GM12878 (cell line): ENCODE measurements around the gene PSMA7. TPM values are rescaled to one million over a fixed set of nuclear protein-coding genes. Genes with fewer than 3 reads are reported as not detected.

Experiments used
- ATAC-seq: fragments of 200-7000 bp; cut with Tn5 transposase; 3 replicates; pipeline ENCODE4 v1.9.1; 2020; ENCODE audit warnings: mild to moderate bottlenecking, moderate library complexity
- BruUV-seq: library from RNA; stranded (reverse); fragments of 400-500 nt; replicated peaks from 2 replicates; lab custom pipeline; 2021; lab: Mats Ljungman, UMichigan
- CTCF ChIA-PET: fragments of 300-600 bp; sonication (Branson Sonifier 250); formaldehyde crosslinking; extraction: SDS; loops from one replicate; lab custom pipeline; 2021; ENCODE audit warnings: inconsistent platforms; lab: Yijun Ruan, JAX
- POLR2A ChIA-PET: fragments of 350-600 bp; formaldehyde crosslinking; extraction: SDS; loops from one replicate; lab custom pipeline; 2021; ENCODE audit warnings: inconsistent platforms; lab: Charles Lee
- RAD21 ChIA-PET: fragments of 300-600 bp; sonication (Branson Sonifier 250); formaldehyde crosslinking; loops from one replicate; lab custom pipeline; 2023; ENCODE audit warnings: antibody characterized with exemption; ENCODE audit not compliant: unreplicated experiment; lab: Charles Lee
- SMC1A ChIA-PET: fragments of 300-600 bp; sonication (Branson Sonifier 250); formaldehyde crosslinking; loops from one replicate; lab custom pipeline; 2023; ENCODE audit not compliant: unreplicated experiment, uncharacterized antibody; lab: Charles Lee
- DNase-seq: peaks from one replicate; pipeline ENCODE4 v3.0.0-alpha.2; 2011; ENCODE audit warnings: low read depth, low spot score
- FAIRE-seq: peaks from 3 replicates; lab custom pipeline; 2011; peaks lifted over from hg19 to GRCh38; lab: Jason Lieb, UNC
- H2AFZ ChIP-seq: 2 replicates; pipeline ENCODE4 v1.6.0; 2011; ENCODE audit warnings: low read depth, low read length, control low read depth; ENCODE audit not compliant: control insufficient read depth
- H3K27ac ChIP-seq: 2 replicates; pipeline ENCODE4 v1.5.1; 2011; ENCODE audit warnings: control low read depth; ENCODE audit not compliant: control insufficient read depth, insufficient read depth
- H3K27me3 ChIP-seq, 2 experiments: replicated peaks in 1 of 2; 2 replicates each; pipeline versions ENCODE4 v1.6.0 to v1.6.1; 2011; ENCODE audit warnings: low read length in 1 of 2; ENCODE audit not compliant: control insufficient read depth in 2 of 2, insufficient read depth in 2 of 2
- H3K36me3 ChIP-seq, 2 experiments: 2 replicates each; pipeline ENCODE4 v1.5.1; 2011; ENCODE audit warnings: low read length in 1 of 2; ENCODE audit not compliant: control insufficient read depth in 2 of 2, insufficient read depth in 2 of 2
- H3K4me1 ChIP-seq: 2 replicates; pipeline ENCODE4 v1.6.1; 2011; ENCODE audit warnings: mild to moderate bottlenecking, low read length, moderate library complexity, mixed read lengths; ENCODE audit not compliant: control insufficient read depth, insufficient read depth
- H3K4me2 ChIP-seq: 2 replicates; pipeline ENCODE4 v1.6.0; 2011; ENCODE audit warnings: control low read depth; ENCODE audit not compliant: control insufficient read depth, insufficient read depth
- H3K4me3 ChIP-seq: fragments of 200-600 bp; sonication (generic); 2 replicates; pipeline ENCODE4 v1.5.1; 2016
- H3K79me2 ChIP-seq: 2 replicates; pipeline ENCODE4 v1.6.0; 2011; ENCODE audit warnings: low read length; ENCODE audit not compliant: control insufficient read depth, insufficient read depth
- H3K9ac ChIP-seq: 2 replicates; pipeline ENCODE4 v1.8.0; 2011; ENCODE audit warnings: low read length, control low read depth, mixed read lengths; ENCODE audit not compliant: control insufficient read depth, insufficient read depth
- H3K9me3 ChIP-seq: replicated peaks from 3 replicates; pipeline ENCODE4 v1.5.1; 2011; ENCODE audit warnings: mild to moderate bottlenecking, low read length; ENCODE audit not compliant: control insufficient read depth, insufficient read depth
- H4K20me1 ChIP-seq: 2 replicates; pipeline ENCODE4 v1.6.0; 2011; ENCODE audit not compliant: control insufficient read depth, insufficient read depth
- BHLHE40 ChIP-seq, 2 experiments: fragments of 450-650 bp in 1 of 2; IDR thresholded peaks; 2 replicates each; pipeline ENCODE4 v1.6.1; 2011 to 2017; ENCODE audit warnings: low read depth in 2 of 2, borderline replicate concordance in 1 of 2, improper control_type of control experiment in 1 of 2, low read length in 1 of 2, mild to moderate bottlenecking in 1 of 2
- CEBPB ChIP-seq, 2 experiments: fragments of 150-350 bp in 1 of 2; IDR thresholded peaks; 2 replicates each; pipeline ENCODE4 v1.6.1; 2012 to 2014; ENCODE audit warnings: low read depth in 2 of 2, low read length in 2 of 2, borderline replicate concordance in 1 of 2, inconsistent platforms in 1 of 2
- CHD2 ChIP-seq: IDR thresholded peaks from 2 replicates; pipeline ENCODE4 v1.6.1; 2011; ENCODE audit warnings: low read depth, low read length, improper control_type of control experiment, borderline replicate concordance
- CHD4 ChIP-seq: fragments of 200-600 bp; sonication (generic); IDR thresholded peaks from 2 replicates; pipeline ENCODE4 v1.6.1; 2016; ENCODE audit warnings: mild to moderate bottlenecking
- ETV6 ChIP-seq, 2 experiments: fragments of 450-650 bp in 1 of 2; IDR thresholded peaks in 1 of 2; conservative IDR thresholded peaks in 1 of 2; 2 replicates each; pipeline ENCODE4 v1.6.1; 2014; ENCODE audit warnings: antibody characterized with exemption in 1 of 2, borderline replicate concordance in 1 of 2, low read depth in 1 of 2, mild to moderate bottlenecking in 1 of 2, moderate library complexity in 1 of 2
- FOS ChIP-seq: IDR thresholded peaks from 3 replicates; pipeline ENCODE4 v1.6.1; 2011; ENCODE audit warnings: borderline replicate concordance; ENCODE audit not compliant: insufficient read length; ENCODE audit errors: extremely low read depth
- HDAC6 ChIP-seq: fragments of 200-600 bp; sonication (generic); IDR thresholded peaks from one replicate; pipeline ENCODE4 v1.8.0; 2017; ENCODE audit warnings: antibody characterized with exemption; ENCODE audit not compliant: unreplicated experiment
- KAT2A ChIP-seq: conservative IDR thresholded peaks from 2 replicates; pipeline ENCODE4 v1.6.1; 2011; ENCODE audit warnings: low read depth, low read length; ENCODE audit not compliant: control insufficient read depth
- KLF5 ChIP-seq: fragments of 450-650 bp; IDR thresholded peaks from 2 replicates; pipeline ENCODE4 v1.6.1; 2014; ENCODE audit warnings: mild to moderate bottlenecking; ENCODE audit not compliant: partially characterized antibody
- NR2C1 ChIP-seq: fragments of 450-650 bp; IDR thresholded peaks from 2 replicates; pipeline ENCODE4 v1.6.1; 2017; ENCODE audit warnings: antibody characterized with exemption, mild to moderate bottlenecking, moderate library complexity
- POU2F2 ChIP-seq: IDR thresholded peaks from 3 replicates; pipeline ENCODE4 v1.6.1; 2011; ENCODE audit warnings: low read depth, mild to moderate bottlenecking, low read length, borderline replicate concordance
- SMARCA5 ChIP-seq: fragments of 450-650 bp; IDR thresholded peaks from 2 replicates; pipeline ENCODE4 v1.6.1; 2017; ENCODE audit warnings: mild to moderate bottlenecking
- STAT1 ChIP-seq: fragments of 450-650 bp; conservative IDR thresholded peaks from 2 replicates; pipeline ENCODE4 v1.6.1; 2014; ENCODE audit warnings: antibody characterized with exemption, mild to moderate bottlenecking
- WRNIP1 ChIP-seq: IDR thresholded peaks from 2 replicates; pipeline ENCODE4 v1.6.1; 2011; ENCODE audit warnings: low read depth, low read length, improper control_type of control experiment, borderline replicate concordance
- YBX1 ChIP-seq: fragments of 450-650 bp; IDR thresholded peaks from 2 replicates; pipeline ENCODE4 v1.6.1; 2016; ENCODE audit warnings: antibody characterized with exemption
- ZNF217 ChIP-seq: fragments of 450-650 bp; IDR thresholded peaks from 2 replicates; pipeline ENCODE4 v1.6.1; 2017; ENCODE audit warnings: antibody characterized with exemption, mild to moderate bottlenecking
- ZNF274 ChIP-seq: IDR thresholded peaks from one replicate; pipeline ENCODE4 v1.8.0; 2011; ENCODE audit not compliant: insufficient read length, insufficient read depth
- ZZZ3 ChIP-seq: IDR thresholded peaks from 2 replicates; pipeline ENCODE4 v1.6.1; 2011; ENCODE audit warnings: low read depth; ENCODE audit not compliant: control insufficient read depth, insufficient read length
- WGBS: methylation state at CpG from one replicate; pipeline ENCODE4 v1.1.6; 2016; ENCODE audit warnings: low lambda C conversion rate; ENCODE audit not compliant: insufficient replicate concordance, insufficient coverage; ENCODE audit errors: missing lambda C conversion rate; 5-methylcytosine and 5-hydroxymethylcytosine counted together
- in situ Hi-C: fragments of 300-500 bp; cut with MboI; formaldehyde crosslinking; loops from 9 replicates; pipeline ENCODE4 v1.14.3; 2018; ENCODE audit warnings: mixed read lengths
- intact Hi-C: fragments of 100-400 bp; cut with micrococcal nuclease; formaldehyde crosslinking; loops from one replicate; pipeline ENCODE4 v1.14.2; 2022; ENCODE audit not compliant: unreplicated experiment
- polyA plus RNA-seq, 11 experiments: library from polyadenylated mRNA; depleted of rRNA in 4 of 11; unstranded in 6 of 11; stranded (reverse) in 5 of 11; fragments of >200 nt; fragmentation: Nextera tagmentation in 4 of 11; fragmentation: Illumina TruSeq in 1 of 11; extraction: Ambion mirVana in 4 of 11; extraction: Trizol in 1 of 11; gene quantifications; 1 replicate in 1 of 11; 2 replicates in 10 of 11; pipeline versions ENCODE4 v1.2.1 to v1.2.3, GENCODE V29; 2011 to 2016; ENCODE audit warnings: inconsistent platforms in 2 of 11, missing spikeins in 2 of 11, low read depth in 1 of 11
- total RNA-seq, 4 experiments: library from RNA; depleted of rRNA in 3 of 4; stranded (reverse); fragments of >200 nt in 3 of 4; fragmentation: Illumina TruSeq in 1 of 4; extraction: Trizol in 1 of 4; gene quantifications; 2 replicates each; pipeline versions ENCODE4 v1.2.1 to v1.2.3, GENCODE V29; 2013 to 2021
- TF ChIP-seq, protein P1 (sequence below): fragments of 450-650 bp; IDR thresholded peaks from 2 replicates; pipeline ENCODE4 v1.6.1; 2018; ENCODE audit warnings: mild to moderate bottlenecking, low read depth, moderate library complexity; ENCODE audit not compliant: partially characterized antibody
- TF ChIP-seq, protein P2 (sequence below): IDR thresholded peaks from 2 replicates; pipeline ENCODE4 v1.6.1; 2012; ENCODE audit warnings: mild to moderate bottlenecking, low read depth, low read length

PSMA7 gene
- total and polyA plus RNA-seq, 10 of the 15 experiments (the other 5 are each of a cell fraction or from before 2014, with no cell fraction given) = 216 to 857 (median 368) TPM

DNA sequence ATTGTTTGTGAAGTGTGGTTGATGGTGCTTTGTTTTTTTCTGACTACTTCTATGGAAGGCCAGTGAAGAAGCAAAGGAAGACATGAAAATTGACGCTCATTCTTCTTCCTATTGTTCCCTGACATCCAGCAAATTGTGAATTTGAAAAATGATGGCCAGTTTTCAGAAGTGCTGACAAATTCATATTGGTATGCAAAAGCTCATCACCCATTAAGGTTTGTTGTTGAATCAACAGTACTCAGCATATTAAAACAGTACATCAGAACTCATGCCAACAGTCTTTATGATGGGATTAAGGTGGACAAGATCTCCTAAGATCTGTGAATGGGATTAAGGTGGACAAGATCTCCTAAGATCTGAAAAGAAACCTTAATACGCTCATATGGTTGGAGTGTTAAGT is 38.6 kb upstream of the PSMA7 start:
- TF ChIP-seq NR2C1 (no peak), ZNF217 (no peak), CEBPB (IDR thresholded peaks at IDR 0.05; ENCODE audit: borderline replicate concordance in 1 of 2, low read depth in 2 of 2, low read length in 2 of 2) (no peak), KLF5 (no peak), STAT1 (no peak), YBX1 (no peak), CHD2 (no peak), ZZZ3 (no peak), WRNIP1 (no peak), BHLHE40 (IDR thresholded peaks at IDR 0.05; ENCODE audit: borderline replicate concordance in 1 of 2, low read depth in 2 of 2, low read length in 1 of 2) (no peak), ZNF274 (no peak), FOS (no peak), KAT2A (no peak), HDAC6 (no peak), SMARCA5 (no peak), CHD4 (no peak), ETV6 (conservative IDR thresholded peaks at IDR 0.05 in 1 of 2, IDR thresholded peaks at IDR 0.05 in 1 of 2; ENCODE audit: borderline replicate concordance in 1 of 2, low read depth in 1 of 2) (no peak), POU2F2 (no peak)
- TF ChIP-seq, protein P1, sequence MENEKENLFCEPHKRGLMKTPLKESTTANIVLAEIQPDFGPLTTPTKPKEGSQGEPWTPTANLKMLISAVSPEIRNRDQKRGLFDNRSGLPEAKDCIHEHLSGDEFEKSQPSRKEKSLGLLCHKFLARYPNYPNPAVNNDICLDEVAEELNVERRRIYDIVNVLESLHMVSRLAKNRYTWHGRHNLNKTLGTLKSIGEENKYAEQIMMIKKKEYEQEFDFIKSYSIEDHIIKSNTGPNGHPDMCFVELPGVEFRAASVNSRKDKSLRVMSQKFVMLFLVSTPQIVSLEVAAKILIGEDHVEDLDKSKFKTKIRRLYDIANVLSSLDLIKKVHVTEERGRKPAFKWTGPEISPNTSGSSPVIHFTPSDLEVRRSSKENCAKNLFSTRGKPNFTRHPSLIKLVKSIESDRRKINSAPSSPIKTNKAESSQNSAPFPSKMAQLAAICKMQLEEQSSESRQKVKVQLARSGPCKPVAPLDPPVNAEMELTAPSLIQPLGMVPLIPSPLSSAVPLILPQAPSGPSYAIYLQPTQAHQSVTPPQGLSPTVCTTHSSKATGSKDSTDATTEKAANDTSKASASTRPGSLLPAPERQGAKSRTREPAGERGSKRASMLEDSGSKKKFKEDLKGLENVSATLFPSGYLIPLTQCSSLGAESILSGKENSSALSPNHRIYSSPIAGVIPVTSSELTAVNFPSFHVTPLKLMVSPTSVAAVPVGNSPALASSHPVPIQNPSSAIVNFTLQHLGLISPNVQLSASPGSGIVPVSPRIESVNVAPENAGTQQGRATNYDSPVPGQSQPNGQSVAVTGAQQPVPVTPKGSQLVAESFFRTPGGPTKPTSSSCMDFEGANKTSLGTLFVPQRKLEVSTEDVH = no peak
- TF ChIP-seq, protein P2, sequence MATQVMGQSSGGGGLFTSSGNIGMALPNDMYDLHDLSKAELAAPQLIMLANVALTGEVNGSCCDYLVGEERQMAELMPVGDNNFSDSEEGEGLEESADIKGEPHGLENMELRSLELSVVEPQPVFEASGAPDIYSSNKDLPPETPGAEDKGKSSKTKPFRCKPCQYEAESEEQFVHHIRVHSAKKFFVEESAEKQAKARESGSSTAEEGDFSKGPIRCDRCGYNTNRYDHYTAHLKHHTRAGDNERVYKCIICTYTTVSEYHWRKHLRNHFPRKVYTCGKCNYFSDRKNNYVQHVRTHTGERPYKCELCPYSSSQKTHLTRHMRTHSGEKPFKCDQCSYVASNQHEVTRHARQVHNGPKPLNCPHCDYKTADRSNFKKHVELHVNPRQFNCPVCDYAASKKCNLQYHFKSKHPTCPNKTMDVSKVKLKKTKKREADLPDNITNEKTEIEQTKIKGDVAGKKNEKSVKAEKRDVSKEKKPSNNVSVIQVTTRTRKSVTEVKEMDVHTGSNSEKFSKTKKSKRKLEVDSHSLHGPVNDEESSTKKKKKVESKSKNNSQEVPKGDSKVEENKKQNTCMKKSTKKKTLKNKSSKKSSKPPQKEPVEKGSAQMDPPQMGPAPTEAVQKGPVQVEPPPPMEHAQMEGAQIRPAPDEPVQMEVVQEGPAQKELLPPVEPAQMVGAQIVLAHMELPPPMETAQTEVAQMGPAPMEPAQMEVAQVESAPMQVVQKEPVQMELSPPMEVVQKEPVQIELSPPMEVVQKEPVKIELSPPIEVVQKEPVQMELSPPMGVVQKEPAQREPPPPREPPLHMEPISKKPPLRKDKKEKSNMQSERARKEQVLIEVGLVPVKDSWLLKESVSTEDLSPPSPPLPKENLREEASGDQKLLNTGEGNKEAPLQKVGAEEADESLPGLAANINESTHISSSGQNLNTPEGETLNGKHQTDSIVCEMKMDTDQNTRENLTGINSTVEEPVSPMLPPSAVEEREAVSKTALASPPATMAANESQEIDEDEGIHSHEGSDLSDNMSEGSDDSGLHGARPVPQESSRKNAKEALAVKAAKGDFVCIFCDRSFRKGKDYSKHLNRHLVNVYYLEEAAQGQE = no peak
- Histone ChIP-seq H3K4me2 (peak overlapping the region; percentile 46), H3K36me3 (no peaks in the 10 kb centered on the region; a peak in 3 of 4 replicates), H3K27me3 (no peaks in the 10 kb centered on the region), H3K9ac (peak overlapping the region; percentile 85), H3K4me3 (peak overlapping the region; percentile 100), H3K4me1 (no peaks in the 10 kb centered on the region), H2AFZ (no peak overlapping the region), H3K79me2 (peaks cover 30% of the 10 kb centered on the region), H3K9me3 (no peaks in the 10 kb centered on the region), H4K20me1 (no peaks in the 10 kb centered on the region), H3K27ac (peak overlapping the region; percentile 78)
- ChIA-PET CTCF (no interaction called here), POLR2A (interaction anchor here (0.6 to 1.0 kb wide), 2 partner anchors 40 to 160 kb away, joined by 3 read pairs; no protein-coding TSS in a partner anchor), SMC1A (no interaction called here), RAD21 (no interaction called here)
- 69% methylated on average over 2 of the region's 2 CpGs for WGBS
- no TSS peak for BruUV-seq
- ATAC-seq (no peak), FAIRE-seq (peak; percentile 41), DNase-seq (no peak)
- intact Hi-C loops (loop anchor here (10.0 kb wide), 2 partner anchors 57 to 203 kb away; partner anchors contain the start of genes LSM14B and RPS21), in situ Hi-C loops (no loop called here)
